ENCODE measurements around the gene PRKCE.

Gene PRKCE

DNA sequence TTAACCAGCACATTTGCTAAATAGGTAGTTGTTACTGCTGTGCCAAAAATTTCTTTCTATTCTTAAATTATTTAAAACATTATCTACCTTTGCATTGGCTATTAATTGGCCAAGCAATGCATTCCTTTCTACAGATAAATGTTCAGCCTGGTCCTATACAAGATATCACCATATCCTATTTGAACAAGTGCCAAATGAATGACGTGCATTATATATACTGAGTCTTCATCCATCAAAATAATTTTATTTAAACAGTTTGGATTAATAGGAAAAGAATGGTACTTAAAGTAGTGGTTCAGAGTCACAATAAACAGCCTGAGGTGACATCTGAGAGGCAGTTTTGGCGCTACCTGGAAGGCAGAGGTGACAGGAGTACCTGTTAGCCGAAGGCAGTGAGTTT lies 415.6 kb downstream of the PRKCE start:
- DNase-seq, result no peak

DNA sequence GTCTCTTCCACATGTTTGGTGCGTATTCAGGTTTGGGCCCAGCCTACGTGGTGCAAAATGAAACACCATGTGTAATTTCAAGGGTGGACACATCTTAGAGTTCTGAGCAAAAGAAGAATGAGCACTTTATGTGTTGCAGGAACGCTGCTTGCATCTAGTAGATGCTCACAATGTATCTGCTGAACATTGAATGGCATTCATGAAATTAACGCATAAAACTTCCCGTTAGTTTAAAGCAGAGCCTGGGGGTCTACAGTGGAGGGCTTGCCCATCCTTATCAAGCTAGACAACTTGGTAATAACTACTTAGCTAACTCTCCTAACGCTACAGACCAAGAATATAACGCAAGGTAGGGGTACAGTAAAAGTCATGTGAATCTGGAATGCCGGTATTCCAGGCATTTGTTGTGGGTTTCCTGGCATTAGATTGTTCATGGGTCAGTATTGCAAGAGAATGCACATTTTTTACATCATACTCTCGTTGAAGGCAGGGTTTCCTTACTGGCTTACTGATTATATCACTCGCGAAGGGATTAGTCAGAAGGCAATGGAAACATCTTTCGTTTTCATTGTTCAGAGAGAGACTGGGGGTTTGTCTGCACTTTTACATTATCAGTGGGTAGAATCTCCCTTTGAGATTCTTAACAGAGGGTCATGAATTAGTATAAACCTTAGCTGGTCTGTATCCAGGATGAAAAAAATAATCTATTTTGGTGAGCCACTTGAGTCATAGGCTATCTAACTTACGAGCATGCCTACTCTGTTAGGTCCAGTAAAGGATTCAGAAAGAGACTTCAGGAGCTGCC lies 416.2 kb downstream of the PRKCE start:
- DNase-seq, result no peak

DNA sequence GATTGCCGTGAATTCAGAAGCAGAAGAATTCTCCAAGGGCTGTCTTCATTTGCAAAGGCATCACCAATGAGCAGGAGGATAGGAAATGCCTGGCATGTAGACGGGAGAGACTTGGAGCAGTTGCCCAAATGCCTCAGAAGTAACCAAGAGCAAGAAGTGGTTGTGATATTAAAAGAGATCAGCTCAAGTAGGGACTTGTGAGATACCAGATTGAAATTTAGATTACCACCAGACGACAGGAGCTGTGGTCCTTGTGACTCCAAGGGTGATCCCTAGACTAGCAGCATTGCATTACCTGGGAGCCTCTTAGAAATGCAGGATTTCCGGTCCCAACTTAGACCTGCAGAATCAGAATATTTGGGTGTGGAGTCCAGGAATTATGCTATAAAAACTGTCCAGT lies 417.2 kb downstream of the PRKCE start:
- no peak for DNase-seq

DNA sequence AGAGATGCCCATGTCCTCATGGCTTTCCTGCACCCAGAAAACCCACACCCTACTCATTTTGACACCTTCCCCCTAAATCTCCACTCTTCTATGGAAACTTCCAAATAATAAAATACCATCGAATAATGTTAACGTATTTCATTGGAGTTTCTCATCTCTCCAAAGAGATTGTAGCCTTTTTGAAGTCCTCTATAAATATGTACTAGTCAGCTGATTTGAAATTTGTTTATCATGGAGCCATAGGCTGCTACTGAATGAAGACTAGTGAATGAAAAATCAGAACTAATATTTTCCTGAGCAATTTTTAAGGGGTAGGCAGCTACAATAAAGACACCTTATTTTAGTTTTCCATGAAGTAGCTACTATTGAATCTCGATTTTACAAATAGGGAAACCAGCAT lies 419.6 kb downstream of the PRKCE start:
- DNase-seq, result no peak

DNA sequence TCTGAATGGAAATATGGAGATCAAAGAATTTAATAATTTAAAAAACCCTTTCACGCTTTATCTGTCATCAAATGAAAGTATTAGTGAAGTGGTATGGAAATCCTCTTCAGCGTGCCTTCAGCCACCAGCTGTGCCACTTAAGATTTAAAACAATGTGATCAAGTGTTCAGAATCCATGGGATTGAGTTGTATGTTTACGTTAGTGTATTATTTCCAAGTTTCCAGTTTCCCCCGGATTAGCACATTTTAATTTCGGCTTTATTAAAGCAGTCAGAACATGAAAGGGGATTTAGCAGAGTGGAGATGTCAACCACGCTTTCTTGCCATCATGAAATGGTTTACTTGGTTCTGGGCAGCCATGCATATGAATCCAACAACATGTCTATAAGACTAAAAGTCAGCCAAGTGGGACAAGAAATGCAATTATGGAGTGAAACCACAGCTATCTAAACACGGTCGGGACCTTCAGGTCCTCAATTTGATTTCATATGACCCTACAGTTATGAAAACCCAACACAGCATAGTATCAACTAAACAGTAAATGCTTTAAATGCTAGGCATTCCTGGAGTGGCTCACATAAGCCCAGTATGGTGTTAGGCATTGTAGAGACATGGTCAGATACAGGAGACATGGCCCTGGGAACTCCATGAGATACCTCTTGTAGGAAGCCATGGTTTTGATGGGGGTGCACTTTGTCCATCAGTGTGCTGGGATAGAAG lies 420.8 kb downstream of the PRKCE start:
- no peak for DNase-seq

DNA sequence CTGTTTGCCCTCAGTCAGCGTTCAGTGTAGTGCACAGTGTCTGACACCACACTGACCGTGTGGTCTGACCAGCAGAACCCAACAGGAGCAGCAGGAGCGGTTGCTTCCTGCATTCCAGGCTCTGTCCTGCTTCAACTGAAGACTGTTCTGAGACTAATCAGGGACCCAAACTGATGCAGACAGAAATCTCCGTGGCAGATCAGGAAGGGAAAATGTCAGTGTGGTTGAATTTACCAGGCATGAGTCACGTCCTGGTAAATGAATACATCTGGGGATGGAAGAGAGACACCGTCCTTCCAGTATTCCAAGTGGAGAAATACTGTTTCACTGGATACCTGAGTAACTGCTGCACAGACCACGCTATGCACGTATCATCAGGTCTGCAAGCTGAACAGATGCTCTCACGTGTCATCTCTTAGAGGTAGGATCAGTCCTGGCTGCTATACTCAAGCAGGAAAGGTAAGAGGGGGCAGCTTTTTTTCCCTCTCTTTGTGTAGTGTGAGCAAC lies 422.1 kb downstream of the PRKCE start:
- DNase-seq, result no peak

DNA sequence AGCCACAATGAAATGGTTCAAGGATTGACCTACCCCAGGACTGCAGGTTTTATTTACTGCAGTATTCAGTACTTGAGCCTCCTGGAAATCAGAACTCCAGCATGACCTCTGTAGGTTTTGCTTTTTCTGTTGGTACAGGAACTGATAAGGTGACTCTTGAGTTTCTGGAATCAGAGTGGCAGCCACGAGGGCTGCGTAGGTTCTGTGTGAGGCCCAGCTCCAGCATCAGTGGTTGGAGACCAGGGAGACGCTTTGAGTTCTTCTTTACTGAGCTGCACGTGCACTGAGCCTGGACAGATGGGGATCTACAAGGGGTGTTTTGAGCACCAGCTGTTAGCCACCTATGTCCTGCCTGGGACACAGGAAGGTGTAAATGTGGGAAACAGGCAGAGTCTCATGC lies 423.0 kb downstream of the PRKCE start:
- no peak for DNase-seq

DNA sequence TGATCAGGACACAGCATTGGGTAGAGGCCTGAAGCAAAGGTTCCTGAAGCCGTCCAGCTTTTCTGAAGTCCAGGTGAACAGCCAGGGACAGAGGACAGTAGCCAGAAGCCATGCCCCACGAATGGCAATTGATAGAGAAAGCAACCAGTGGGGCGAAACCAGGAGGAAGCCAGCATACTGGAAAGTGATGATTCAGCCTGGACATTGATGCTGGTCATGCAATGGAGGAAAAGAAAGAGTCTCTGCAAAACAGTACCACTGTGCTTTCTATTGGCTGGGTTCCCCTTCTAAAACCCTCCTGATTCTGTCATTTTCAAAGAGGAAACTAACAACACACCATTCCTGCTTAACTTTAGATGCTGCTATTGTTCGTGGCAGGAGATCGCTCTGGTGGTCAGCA lies 424.4 kb downstream of the PRKCE start:
- DNase-seq, result no peak

DNA sequence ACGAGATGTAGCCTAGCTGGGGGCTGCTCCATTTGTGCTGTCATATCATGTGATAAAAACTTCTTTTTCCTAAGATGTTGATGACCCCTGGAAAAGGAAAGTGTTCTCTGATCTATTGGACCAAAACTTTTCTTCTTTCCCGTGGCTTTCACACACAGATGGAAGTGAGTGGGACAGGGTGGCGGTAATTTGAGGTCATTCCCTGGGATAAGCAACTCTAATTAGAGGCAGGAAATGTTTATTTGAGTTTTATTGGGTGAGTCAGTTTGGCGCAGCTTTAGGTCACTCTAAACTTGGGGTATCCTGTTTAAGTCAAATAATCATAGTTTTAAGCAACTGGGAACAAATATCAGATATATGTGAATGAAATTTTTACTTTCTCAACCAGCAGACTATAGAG lies 424.8 kb downstream of the PRKCE start:
- no peak for DNase-seq

DNA sequence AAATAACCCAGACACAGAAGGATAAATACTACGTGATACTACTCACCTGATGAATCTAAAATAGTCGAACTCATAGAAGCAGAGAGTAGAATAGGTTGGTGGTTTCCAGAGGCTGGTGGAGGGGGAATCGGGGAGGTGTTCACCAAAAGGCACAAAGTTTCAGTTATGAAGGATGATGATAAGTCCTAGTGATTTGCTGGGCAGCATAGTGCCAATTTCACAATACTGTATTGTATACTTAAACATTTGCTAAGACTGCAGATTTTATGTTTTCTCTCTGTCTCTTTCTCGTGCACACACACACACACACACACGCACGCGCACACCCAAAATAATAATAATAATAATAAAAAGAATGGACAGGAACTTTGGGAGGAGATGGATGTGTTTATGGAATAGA lies 425.4 kb downstream of the PRKCE start:
- DNase-seq, result no peak

DNA sequence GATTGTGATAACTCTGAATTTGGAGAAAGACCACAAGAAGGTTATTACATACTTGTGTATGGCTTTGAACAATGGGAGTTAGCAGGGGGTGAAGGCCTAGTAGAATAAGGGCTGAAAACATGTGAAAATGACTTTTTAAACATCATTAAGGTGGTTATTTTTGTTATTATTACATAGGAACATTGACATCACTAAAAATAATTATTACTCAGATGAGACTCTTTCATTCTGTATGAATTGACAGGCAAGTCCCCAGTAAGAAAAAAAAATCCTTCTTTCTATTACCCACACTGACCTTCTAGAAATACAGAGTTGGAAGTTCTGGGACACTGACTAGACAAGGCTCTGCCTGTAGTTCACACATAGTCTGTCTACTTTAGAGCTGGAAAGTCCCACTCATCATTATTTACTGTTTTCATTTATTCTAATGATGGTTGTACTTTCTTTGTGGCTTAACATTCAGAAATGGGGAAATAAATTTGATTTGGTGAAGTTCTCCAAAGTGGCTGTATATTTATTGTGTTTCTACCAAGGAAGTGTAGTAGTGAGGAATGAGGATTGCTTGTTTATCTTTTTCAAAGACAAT lies 426.1 kb downstream of the PRKCE start:
- DNase-seq, result no peak

DNA sequence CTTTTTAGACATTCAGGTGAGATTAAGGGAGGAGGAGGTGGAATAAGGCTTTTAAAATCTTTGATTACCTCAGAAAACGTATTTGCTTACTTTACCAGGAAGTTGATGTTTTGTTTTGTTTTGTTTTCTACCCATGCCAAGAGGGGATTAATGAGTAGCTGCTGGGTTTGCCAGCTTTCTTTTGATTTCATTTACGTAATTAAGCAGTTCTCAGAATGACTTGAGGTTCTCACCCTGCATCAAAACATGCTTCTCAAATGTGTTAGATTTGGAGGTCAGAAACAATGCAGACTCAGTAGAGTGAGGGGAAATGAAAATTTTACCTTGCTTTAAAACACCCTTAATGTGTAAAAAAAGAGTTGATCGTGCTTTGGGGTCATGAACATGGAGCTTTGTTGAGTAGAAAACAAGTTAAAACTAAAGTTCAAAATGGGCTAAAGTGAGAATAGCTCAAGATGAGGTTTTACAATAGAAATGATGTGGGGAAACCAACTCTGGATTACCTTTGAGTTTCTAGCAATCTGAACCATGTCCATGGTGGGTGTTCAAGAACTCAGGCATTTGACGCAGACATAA lies 428.6 kb downstream of the PRKCE start:
- no peak for DNase-seq

DNA sequence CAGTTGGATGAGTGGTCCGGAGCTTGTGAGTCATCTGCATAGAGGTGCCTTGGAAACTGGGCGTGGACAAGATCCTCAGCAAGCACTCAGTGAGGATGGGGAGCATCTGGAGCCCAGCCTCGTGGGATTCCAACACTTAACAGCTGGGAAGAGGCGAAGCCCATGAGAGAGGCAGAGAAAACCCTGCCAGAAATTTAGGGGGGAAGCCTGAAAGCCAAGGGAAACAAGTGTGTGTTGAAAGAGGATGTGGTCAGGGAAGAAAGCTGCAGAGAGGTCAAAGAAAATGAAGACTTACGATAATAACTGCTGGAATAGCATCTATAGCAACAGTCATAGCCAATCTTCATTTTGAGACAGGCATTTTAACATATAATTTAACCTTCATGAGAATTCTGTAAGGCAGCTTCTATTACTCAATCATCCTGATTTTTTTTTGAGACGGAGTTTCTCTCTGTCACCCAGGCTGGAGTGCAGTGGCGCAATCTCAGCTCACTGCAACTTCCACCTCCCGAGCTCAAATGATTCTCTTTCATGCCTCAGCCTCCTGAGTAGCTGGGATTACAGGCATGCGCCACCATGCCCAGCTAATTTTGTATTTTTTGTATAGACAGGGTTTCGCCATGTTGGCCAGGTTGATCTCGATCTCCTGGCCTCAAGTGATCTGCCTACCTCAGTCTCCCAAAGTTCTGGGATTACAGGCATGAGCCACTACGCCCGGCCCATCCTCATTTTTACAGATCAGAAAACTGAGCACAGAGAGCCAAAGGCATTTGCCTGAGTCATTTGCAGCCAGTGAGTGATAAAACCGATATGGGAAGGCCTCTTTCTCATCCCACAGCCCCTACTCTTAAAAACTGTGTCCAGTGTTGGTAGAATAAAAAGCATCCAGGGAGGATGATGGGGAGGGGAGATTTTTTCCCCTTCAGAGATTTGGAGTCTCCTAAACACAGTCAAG lies 431.3 kb downstream of the PRKCE start:
- DNase-seq, result no peak

DNA sequence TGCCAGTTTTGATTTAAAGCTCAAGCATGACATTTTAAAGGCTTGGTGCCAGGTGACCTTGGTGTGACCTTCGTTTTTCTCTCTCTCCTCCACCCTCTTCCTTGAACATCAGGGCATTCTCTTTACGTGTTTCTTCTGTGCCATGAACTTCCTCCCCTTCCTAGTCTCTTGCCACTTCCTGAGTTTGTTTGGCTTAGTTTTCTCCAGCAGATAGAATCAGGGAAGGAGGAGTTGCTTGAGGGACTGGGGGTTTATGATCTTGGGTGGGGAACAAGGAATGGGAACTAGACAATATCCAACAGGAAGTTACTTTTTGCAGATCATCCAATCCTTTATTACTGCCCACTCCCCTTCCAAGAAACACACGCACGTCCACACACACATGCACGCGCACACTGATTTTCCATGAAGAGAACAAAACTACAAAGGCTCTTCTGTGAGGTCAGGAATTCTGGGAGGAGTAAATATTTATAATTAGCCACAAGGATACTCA lies 435.1 kb downstream of the PRKCE start:
- DNase-seq, result no peak

DNA sequence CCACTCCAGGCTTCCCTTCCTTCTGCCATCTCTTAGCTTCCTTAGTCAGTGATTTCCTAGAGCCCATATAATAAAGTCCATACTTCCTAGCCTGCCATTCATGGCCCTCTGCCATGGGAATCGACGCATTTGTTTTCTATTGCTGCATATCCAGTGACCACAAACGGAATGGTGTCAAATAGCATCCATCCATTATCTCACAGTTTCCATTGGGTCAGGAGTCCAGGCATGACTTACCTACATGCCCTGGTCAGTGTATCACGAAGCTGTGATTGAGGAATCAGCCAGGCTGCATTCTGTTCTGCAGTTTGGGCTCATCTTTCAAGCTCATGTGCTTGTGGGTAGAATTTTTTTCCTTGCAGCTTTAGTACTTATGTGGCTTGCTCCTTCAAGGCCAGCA lies 436.0 kb downstream of the PRKCE start:
- no peak for DNase-seq

DNA sequence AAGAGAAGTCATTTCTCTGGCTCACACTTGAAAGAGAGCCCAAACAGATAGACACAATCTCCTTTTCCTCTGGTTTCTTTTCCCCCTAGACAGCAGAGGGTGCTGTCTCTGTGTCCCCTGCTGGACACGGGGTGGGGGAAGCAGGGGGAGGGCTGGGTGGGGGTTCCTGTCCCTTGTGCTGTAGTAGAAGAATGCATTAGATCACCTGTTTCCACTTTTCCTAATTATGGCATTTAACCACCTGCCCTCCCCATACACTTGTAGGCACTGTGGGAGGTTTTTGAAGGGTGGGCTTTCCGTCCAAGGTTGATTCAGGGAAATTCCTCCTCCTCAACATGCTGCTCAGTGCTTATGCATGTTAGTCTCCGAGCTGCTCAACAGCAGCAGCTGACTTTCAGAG lies 439.5 kb downstream of the PRKCE start:
- DNase-seq, result no peak

DNA sequence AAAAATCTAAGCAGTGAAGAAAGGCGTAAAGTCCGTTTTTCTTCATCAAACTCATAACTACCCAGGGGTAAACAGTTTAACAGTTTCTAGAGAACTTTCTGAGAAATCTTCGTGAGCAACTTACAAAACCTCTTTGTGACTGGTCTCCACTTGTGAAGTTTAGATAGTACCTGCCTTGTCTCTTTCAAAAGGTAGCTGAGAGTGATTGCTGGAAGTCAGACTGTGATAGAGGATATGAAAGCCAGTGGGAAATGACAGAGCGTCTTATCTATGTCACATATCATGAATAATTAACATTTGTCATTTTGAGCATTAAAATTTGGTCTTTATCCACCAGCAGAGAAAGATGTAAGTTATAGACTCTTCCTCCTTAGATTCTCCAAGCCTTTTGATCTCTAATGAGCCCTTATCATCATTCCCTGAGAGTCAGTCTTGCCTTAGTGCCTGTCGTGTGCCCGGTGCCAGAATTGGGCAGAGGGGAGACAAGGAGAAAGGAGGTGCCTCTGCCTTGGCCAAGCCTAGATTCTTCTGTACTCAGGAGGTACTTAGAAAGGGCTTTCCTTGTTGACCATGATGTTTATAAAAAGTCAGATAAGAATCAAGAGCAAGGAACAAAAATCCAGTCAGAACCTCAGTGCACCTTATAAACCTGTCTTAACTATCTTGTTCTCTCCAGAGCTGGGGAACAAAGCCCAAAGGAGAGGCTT lies 440.6 kb downstream of the PRKCE start:
- DNase-seq, result no peak

DNA sequence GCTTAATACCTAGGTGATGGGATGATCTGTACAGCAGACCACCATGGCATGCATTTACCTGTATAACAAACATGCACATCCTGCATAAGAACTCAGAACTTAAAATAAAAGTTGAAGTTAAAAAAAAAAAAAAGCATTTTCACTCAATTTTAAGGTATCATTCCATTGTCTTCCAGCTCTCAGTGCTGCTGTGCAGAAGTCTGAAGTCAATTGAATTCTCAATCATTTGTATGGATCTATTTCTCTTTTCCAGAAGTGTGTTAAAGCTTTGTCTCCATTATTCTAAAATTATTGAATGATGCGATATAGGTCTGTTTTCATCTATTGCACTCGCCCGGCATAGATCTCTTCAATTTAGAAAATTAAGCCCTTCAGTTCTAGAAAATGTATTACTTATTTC lies 443.2 kb downstream of the PRKCE start:
- DNase-seq, result no peak

DNA sequence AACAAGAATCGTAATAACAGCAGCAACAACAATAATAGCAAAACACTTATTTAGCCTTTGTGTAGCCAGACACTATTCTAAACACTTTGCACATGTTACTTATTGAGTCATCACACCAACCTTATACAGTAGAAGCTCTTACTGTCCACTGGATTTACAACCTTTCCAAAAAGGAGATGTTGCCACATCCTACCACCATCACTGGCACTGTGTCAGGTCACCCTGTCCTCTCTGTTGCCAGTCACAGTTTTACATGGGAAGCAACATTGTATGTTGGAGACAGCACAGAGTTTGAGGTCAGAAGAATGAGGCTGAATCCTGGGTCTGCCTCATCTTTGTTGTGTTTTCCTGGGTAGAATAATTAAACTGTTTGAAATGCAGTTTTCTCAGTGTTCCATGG lies 444.4 kb downstream of the PRKCE start:
- no peak for DNase-seq

DNA sequence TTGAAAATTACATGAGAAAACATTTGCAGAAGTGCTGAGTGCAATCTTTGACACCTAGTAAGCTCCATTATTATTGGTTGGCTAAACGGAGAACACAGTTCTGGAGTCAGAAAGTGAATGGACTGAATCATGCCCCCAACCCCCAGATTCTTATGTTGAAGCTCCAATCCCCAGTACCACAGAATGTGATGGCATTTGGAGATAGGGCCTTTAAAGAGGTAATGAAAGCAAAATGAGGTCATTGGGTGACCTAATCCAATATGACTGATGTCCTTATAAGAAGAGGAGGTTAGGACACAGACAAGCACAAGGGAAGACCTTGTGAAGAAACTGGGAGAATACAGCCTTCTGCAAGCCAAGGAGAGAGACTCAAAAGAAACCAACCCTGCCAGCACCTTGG lies 444.8 kb downstream of the PRKCE start:
- DNase-seq, result no peak

DNA sequence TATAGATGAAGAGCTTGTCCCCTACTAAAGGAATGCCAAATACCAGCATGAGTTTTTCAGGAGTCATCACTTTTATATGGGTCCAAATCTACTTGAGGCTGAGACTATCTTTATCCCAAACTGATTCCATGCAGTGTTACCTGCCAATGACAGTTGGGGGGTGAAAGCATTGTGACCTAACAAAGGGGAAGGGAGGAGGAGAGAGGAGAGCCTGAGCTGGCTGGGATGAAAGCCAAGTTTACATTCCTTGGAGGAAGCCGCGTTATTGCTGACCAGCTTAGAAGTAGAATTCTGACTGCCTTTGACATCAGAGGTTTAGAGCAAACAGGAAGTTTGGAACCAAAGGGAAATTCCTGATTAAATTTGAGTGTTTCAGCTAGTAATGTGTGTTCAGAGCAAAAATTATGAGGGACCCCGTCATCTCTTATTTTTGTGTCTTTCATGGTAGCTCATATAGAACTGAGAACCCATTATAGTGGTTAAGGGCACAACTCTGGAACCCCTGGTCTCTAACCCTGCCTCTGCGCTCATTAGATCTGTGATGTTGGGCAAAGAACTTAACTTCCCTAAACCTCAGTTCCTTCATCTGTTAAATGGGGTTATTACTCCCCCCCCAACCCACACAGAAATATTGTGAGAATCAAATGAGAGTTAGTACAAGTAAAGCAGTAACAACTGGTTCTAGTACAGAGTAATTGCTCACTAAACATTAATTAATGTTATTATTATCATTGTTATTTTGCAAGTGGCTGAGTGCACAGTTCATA lies 446.4 kb downstream of the PRKCE start:
- DNase-seq, result no peak

Measured in NCI-H446 (cell line).